Ovary (tissue), 3 donors: ENCODE results near the gene WDR87.

Experiments used
- CTCF ChIP-seq, 3 donors: fragments of 450-650 bp in 2 of 3; fragments of 200-600 bp in 1 of 3; IDR thresholded peaks; one replicate each; pipeline versions ENCODE4 v1.5.1 to v1.8.0; 2016 to 2022; ENCODE audit warnings: antibody characterized with exemption in 3 of 3, mild to moderate bottlenecking in 1 of 3
- EP300 ChIP-seq: sonication (generic); formaldehyde crosslinking; IDR thresholded peaks from one replicate; pipeline ENCODE4 v1.6.1; 2017; ENCODE audit warnings: antibody characterized with exemption
- POLR2A ChIP-seq: fragments of 450-650 bp; IDR thresholded peaks from one replicate; pipeline ENCODE4 v1.6.1; 2017; ENCODE audit warnings: antibody characterized with exemption, mild to moderate bottlenecking, moderate library complexity
- donor health status: DM: no; HTN: no; CAD: no.

GRCh38 chr19:37932985-37933936 is 26.9 kb upstream of the WDR87 start:
- TF ChIP-seq CTCF (IDR thresholded peaks at IDR 0.05) (no peak), POLR2A (no peak), EP300 (no peak)
